T-cell (primary cell): ENCODE measurements around the gene RBM19. TPM values are rescaled to one million over a fixed set of nuclear protein-coding genes. Genes with fewer than 3 reads are reported as not detected.

Source experiments
- ATAC-seq, 4 experiments: fragments of 200-7000 bp in 3 of 4; fragments of 150-1000 bp in 1 of 4; cut with Tn5 transposase; replicated peaks in 1 of 4; 1 replicate in 3 of 4; 2 replicates in 1 of 4; pipeline ENCODE4 v1.10.0; 2021; ENCODE audit warnings: moderate library complexity in 3 of 4, mild to moderate bottlenecking in 2 of 4, moderate number of reproducible peaks in 1 of 4
- CTCF ChIA-PET, 2 donors: fragments of 300-600 bp; sonication (Branson Sonifier 250); formaldehyde crosslinking; loops; one replicate each; lab custom pipeline; 2022; ENCODE audit warnings: antibody characterized with exemption in 2 of 2; lab: Charles Lee
- POLR2A ChIA-PET, 2 donors: fragments of 300-600 bp; sonication (Branson Sonifier 250); formaldehyde crosslinking; loops; one replicate each; lab custom pipeline; 2022; ENCODE audit warnings: antibody characterized with exemption in 2 of 2; lab: Charles Lee
- DNase-seq, 35 experiments: peaks; one replicate each; pipeline versions ENCODE4 v3.0.0 to v3.0.0-alpha.2; 2013 to 2023
- H3K27ac ChIP-seq: one replicate; pipeline ENCODE4 v1.5.1; 2013; ENCODE audit warnings: low read length
- H3K27me3 ChIP-seq, 2 experiments: replicated peaks in 1 of 2; 1 replicate in 1 of 2; 2 replicates in 1 of 2; pipeline versions ENCODE4 v1.6.1 to v1.7.0; 2013; ENCODE audit warnings: low read length in 1 of 2, mixed read lengths in 1 of 2; ENCODE audit not compliant: control insufficient read depth in 2 of 2, insufficient read depth in 2 of 2; ENCODE audit errors: extremely low read depth in 1 of 2
- H3K36me3 ChIP-seq, 2 donors: 1 replicate in 1 of 2; 2 replicates in 1 of 2; pipeline versions ENCODE4 v1.6.1 to v1.7.0; 2013; ENCODE audit warnings: low read length in 1 of 2; ENCODE audit not compliant: control insufficient read depth in 2 of 2, insufficient read depth in 1 of 2; ENCODE audit errors: extremely low read depth in 1 of 2
- H3K4me1 ChIP-seq, 2 experiments: 1 replicate in 1 of 2; 2 replicates in 1 of 2; pipeline versions ENCODE4 v1.6.1 to v1.7.0; 2013; ENCODE audit warnings: low read length in 2 of 2, mixed read lengths in 1 of 2; ENCODE audit not compliant: insufficient read depth in 2 of 2, control insufficient read depth in 1 of 2; ENCODE audit errors: extremely low read depth in 1 of 2
- H3K4me3 ChIP-seq, 2 donors: 1 replicate in 1 of 2; 2 replicates in 1 of 2; pipeline versions ENCODE4 v1.5.1 to v1.7.0; 2013; ENCODE audit warnings: mild to moderate bottlenecking in 2 of 2, low read length in 1 of 2, moderate library complexity in 1 of 2; ENCODE audit not compliant: control insufficient read depth in 1 of 2; ENCODE audit errors: extremely low read depth in 1 of 2
- H3K9me3 ChIP-seq: 2 replicates; pipeline ENCODE4 v1.7.0; 2013
- H3K27ac Mint-ChIP-seq, 2 donors: one replicate each; pipeline ENCODE4 v1.8.0; 2020 to 2021; ENCODE audit warnings: mild to moderate bottlenecking in 2 of 2, mixed read lengths in 2 of 2
- H3K27me3 Mint-ChIP-seq, 2 donors: one replicate each; pipeline ENCODE4 v1.8.0; 2021 to 2022; ENCODE audit warnings: mixed read lengths in 2 of 2
- H3K36me3 Mint-ChIP-seq: one replicate; pipeline ENCODE4 v1.8.0; 2021; ENCODE audit warnings: mixed read lengths
- H3K4me1 Mint-ChIP-seq, 3 donors: one replicate each; pipeline ENCODE4 v1.8.0; 2020 to 2022; ENCODE audit warnings: mixed read lengths in 3 of 3, mild to moderate bottlenecking in 1 of 3
- H3K4me3 Mint-ChIP-seq, 3 donors: one replicate each; pipeline ENCODE4 v1.8.0; 2020 to 2022; ENCODE audit warnings: mild to moderate bottlenecking in 3 of 3, mixed read lengths in 3 of 3, moderate library complexity in 3 of 3
- H3K9me3 Mint-ChIP-seq, 3 donors: one replicate each; pipeline ENCODE4 v1.8.0; 2020 to 2022; ENCODE audit warnings: mixed read lengths in 3 of 3
- WGBS: methylation state at CpG from one replicate; pipeline ENCODE4 v1.1.5; 2013; ENCODE audit warnings: missing lambda C conversion rate; ENCODE audit not compliant: insufficient coverage; 5-methylcytosine and 5-hydroxymethylcytosine counted together
- total RNA-seq, 35 experiments: library from RNA in 6 of 35; stranded (reverse) in 6 of 35; fragments of 120-200 nt in 1 of 35; gene quantifications; one replicate each; pipeline versions ENCODE4 v1.2.1 to v1.2.4 and lab custom pipeline; 2013 to 2026

The RBM19 gene
- total RNA-seq, 5 donors from 2014 or later (not counting 1 experiment from before 2014, with no cell fraction given) = 57.9 to 80.3 (median 78.3) TPM

DNA sequence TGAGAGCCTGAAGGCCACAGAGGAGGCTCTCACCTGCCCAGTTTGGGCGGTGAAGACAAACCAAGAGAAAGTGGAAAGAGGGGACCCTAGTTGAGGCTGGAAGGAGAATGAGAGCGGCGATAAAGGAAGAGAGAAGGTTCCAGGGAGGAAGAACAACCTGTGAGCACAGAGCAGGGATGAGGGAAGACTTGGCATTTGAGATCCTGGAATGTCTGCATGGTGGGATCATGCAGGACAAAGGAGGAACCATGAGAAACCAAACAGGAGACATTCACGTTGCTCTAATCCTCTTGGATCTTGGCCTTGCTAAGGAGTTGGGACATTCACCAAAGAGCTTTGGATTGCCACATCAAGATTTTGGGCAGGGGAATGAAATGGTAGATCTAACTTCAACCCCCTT, 22.9 kb upstream of the RBM19 start:
- ATAC-seq (no peak), DNase-seq (no peak)
- ChIA-PET CTCF (no interaction called here), POLR2A (no interaction called here)
- no peaks in the 10 kb centered on the region for H3K4me1 ChIP-seq
- H3K36me3 Mint-ChIP-seq = no peaks in the 10 kb centered on the region
- no peaks in the 10 kb centered on the region for H3K36me3 ChIP-seq
- no peaks in the 10 kb centered on the region for H3K4me1 Mint-ChIP-seq
- no peak overlapping the region for H3K27ac ChIP-seq
- no peak overlapping the region for H3K4me3 Mint-ChIP-seq
- H3K27ac Mint-ChIP-seq = no peak overlapping the region
- no peaks in the 10 kb centered on the region for H3K9me3 Mint-ChIP-seq
- H3K27me3 Mint-ChIP-seq = peaks cover 44 to 48% of the 10 kb centered on the region in 2 donors
- H3K27me3 ChIP-seq = peaks cover 2 to 19% of the 10 kb centered on the region in 2 experiments
- no peaks in the 10 kb centered on the region for H3K9me3 ChIP-seq
- H3K4me3 ChIP-seq = no peak overlapping the region
- 92% methylated on average over 3 of the region's 4 CpGs for WGBS

GRCh38 chr12:113988064-113988451, 21.9 kb upstream of the RBM19 start:
- H3K36me3 Mint-ChIP-seq = no peaks in the 10 kb centered on the region
- Histone ChIP-seq H3K36me3 (no peaks in the 10 kb centered on the region), H3K4me3 (no peak overlapping the region), H3K4me1 (no peaks in the 10 kb centered on the region), H3K9me3 (no peaks in the 10 kb centered on the region), H3K27me3 (peaks cover 2 to 13% of the 10 kb centered on the region in 2 experiments), H3K27ac (no peak overlapping the region)
- POLR2A ChIA-PET = no interaction called here
- CTCF ChIA-PET = no interaction called here
- no peaks in the 10 kb centered on the region for H3K9me3 Mint-ChIP-seq
- no peak overlapping the region for H3K27ac Mint-ChIP-seq
- no CpG with 5 or more reads among the region's 4 CpGs for WGBS
- peaks cover 42 to 46% of the 10 kb centered on the region in 2 donors for H3K27me3 Mint-ChIP-seq
- no peak overlapping the region for H3K4me3 Mint-ChIP-seq
- ATAC-seq = no peak
- no peaks in the 10 kb centered on the region for H3K4me1 Mint-ChIP-seq
- no peak for DNase-seq

- no peak overlapping the region for H3K27ac Mint-ChIP-seq
- peaks cover 37 to 44% of the 10 kb centered on the region in 2 donors for H3K27me3 Mint-ChIP-seq
Measured at GRCh38 chr12:113987261-113988063, 21.3 kb upstream of the RBM19 start.

GRCh38 chr12:113984464-113984863, 18.3 kb upstream of the RBM19 start:
- CTCF ChIA-PET = no interaction called here
- H3K27ac Mint-ChIP-seq = no peak overlapping the region
- ATAC-seq = no peak

More at GRCh38 chr12:113987261-113988063, 21.3 kb upstream of the RBM19 start:
- POLR2A ChIA-PET = no interaction called here
- Histone ChIP-seq H3K27me3 (peaks cover 2 to 10% of the 10 kb centered on the region in 2 experiments), H3K27ac (no peak overlapping the region), H3K4me1 (no peaks in the 10 kb centered on the region), H3K9me3 (no peaks in the 10 kb centered on the region), H3K4me3 (no peak overlapping the region), H3K36me3 (no peaks in the 10 kb centered on the region)
- DNase-seq = no peak
- Mint-ChIP-seq H3K9me3 (no peaks in the 10 kb centered on the region), H3K36me3 (no peaks in the 10 kb centered on the region), H3K4me3 (no peak overlapping the region), H3K4me1 (no peaks in the 10 kb centered on the region)
- CTCF ChIA-PET = no interaction called here
- ATAC-seq = no peak
- no CpG with 5 or more reads among the region's 6 CpGs for WGBS

DNA sequence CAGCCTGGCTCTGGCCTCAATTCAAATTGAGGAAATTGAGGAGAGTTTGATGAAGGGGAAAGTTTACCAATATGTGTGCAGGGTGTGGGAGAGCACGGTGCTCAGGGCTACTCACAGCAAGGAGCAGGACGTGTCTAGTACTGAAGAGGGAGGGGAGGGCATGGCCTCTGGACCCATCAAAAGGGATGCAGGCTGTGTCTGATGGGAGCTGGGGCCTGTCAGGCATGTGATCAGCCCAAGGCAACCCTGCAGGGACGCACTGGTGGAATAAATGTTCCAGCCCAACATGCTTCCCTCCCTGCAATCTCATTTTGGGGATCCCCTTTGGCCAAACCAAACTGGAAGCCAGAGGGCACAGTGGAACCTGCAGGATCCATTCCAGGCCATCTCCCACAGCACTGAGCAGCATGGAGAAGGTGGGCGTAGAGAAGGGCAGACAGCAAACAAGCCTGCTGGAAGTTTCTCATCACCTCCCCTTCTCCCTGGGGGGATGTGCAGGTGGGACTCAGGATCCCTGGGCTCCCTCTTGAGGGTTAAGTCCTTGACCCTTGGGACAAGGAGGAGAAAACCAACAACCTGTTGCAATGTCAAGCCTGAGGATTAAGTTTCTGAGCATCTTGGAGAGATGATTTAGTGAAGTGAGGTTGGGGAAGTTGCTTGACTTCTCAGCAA, 17.8 kb upstream of the RBM19 start:
- CTCF ChIA-PET = no interaction called here

More at GRCh38 chr12:113984464-113984863, 18.3 kb upstream of the RBM19 start:
- H3K4me3 ChIP-seq = no peak overlapping the region
- peaks cover 37% of the 10 kb centered on the region in 2 donors for H3K27me3 Mint-ChIP-seq
- 72% methylated on average over 2 of the region's 4 CpGs for WGBS
- POLR2A ChIA-PET = no interaction called here
- H3K27me3 ChIP-seq = peaks cover 0 to 25% of the 10 kb centered on the region in 2 experiments
- no peaks in the 10 kb centered on the region for H3K36me3 Mint-ChIP-seq
- H3K4me1 ChIP-seq = no peaks in the 10 kb centered on the region
- no peak overlapping the region for H3K27ac ChIP-seq
- no peak overlapping the region for H3K4me3 Mint-ChIP-seq
- no peak for DNase-seq
- no peaks in the 10 kb centered on the region for H3K9me3 Mint-ChIP-seq
- no peaks in the 10 kb centered on the region for H3K9me3 ChIP-seq
- H3K4me1 Mint-ChIP-seq = peaks cover 0 to 1% (median 0%) of the 10 kb centered on the region in 3 donors
- no peaks in the 10 kb centered on the region for H3K36me3 ChIP-seq

DNA sequence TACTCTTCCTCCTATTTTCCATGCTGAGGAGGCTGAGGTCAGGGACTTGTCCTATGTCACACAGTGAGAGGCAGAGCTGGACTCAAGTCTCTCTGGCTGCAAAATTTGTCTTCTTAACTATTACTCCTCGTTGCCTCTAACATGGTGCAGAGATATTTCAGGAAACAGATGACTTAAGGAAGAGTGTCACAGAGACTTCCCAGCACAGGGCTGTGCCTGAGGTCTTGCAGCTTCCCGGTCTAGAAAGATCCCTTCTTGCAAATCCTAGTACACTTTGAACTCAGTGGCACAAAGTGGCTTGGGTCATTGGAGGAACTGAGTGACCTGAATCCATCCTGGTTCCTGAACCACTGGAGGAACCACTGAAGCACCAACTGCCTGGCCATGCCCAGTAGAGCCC, 17.1 kb upstream of the RBM19 start:
- no peaks in the 10 kb centered on the region for H3K9me3 ChIP-seq
- no peaks in the 10 kb centered on the region for H3K36me3 ChIP-seq
- POLR2A ChIA-PET = no interaction called here
- Mint-ChIP-seq H3K27me3 (peaks cover 35 to 40% of the 10 kb centered on the region in 2 donors), H3K36me3 (no peaks in the 10 kb centered on the region), H3K4me3 (no peak overlapping the region), H3K27ac (no peak overlapping the region), H3K4me1 (peaks cover 0 to 1% (median 0%) of the 10 kb centered on the region in 3 donors), H3K9me3 (no peaks in the 10 kb centered on the region)
- DNase-seq = no peak
- no peak overlapping the region for H3K4me3 ChIP-seq
- no peak for ATAC-seq
- peaks cover 0 to 37% of the 10 kb centered on the region in 2 experiments for H3K27me3 ChIP-seq
- 29% methylated on average over 1 of the region's 2 CpGs for WGBS
- no peak overlapping the region for H3K27ac ChIP-seq
- CTCF ChIA-PET = interaction anchor here in 1 of 2 donors (0.6 kb wide), 1 partner anchor 104 kb away, joined by 3 read pairs; no protein-coding TSS in a partner anchor
- no peaks in the 10 kb centered on the region for H3K4me1 ChIP-seq

More for the DNA sequence above, 17.8 kb upstream of the RBM19 start:
- ATAC-seq (no peak), DNase-seq (no peak)
- no peaks in the 10 kb centered on the region for H3K36me3 ChIP-seq
- POLR2A ChIA-PET = no interaction called here
- Mint-ChIP-seq H3K27me3 (peaks cover 35 to 38% of the 10 kb centered on the region in 2 donors), H3K27ac (no peak overlapping the region), H3K9me3 (no peaks in the 10 kb centered on the region), H3K36me3 (no peaks in the 10 kb centered on the region), H3K4me3 (no peak overlapping the region), H3K4me1 (peaks cover 0 to 1% (median 0%) of the 10 kb centered on the region in 3 donors)
- 34% methylated on average over 3 of the region's 4 CpGs for WGBS
- peaks cover 0 to 31% of the 10 kb centered on the region in 2 experiments for H3K27me3 ChIP-seq
- H3K4me1 ChIP-seq = no peaks in the 10 kb centered on the region
- H3K4me3 ChIP-seq = no peak overlapping the region
- H3K9me3 ChIP-seq = no peaks in the 10 kb centered on the region
- no peak overlapping the region for H3K27ac ChIP-seq
